Germinal center (tissue), 1 donor: ENCODE data around the gene GLYAT.
"Not testable (repeated sequence)": the region's sequence is repeated elsewhere in the genome, so short reads cannot be mapped to it uniquely, and the experiment has no call there.

ENCODE experiments used
- DNase-seq: peaks from one replicate; pipeline ENCODE4 v3.0.0; 2012; ENCODE audit warnings: mixed read lengths, low spot score

Gene GLYAT

GRCh38 chr11:58742981-58743880 is 11.5 kb upstream of the GLYAT start:
- no peak for DNase-seq

DNA sequence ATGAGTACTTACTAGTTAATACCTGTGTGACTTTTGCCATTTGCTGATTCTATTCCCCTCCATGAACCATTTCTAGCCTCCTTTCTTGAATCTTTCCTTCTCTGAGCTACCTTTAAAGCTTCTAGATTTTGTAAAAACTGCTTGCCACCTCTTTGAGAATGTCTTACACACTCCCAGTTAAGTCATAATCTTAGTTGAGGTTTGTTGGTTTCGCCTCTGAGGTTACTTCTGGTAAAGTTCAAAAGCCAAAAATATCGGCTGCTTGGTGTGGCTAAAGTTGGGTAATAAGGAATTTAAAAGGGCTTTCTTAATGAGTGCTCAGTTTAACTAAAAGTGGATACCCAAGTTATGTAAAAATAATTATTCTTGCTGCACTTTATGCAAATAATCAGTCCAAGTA is 10.4 kb upstream of the GLYAT start:
- no peak for DNase-seq

- no peak for DNase-seq
Observed at GRCh38 chr11:58741127-58741526, 9.4 kb upstream of the GLYAT start.

- no peak for DNase-seq
Observed at GRCh38 chr11:58740447-58740846, 8.7 kb upstream of the GLYAT start.

- no peak for DNase-seq
Observed at GRCh38 chr11:58739725-58740430, 8.1 kb upstream of the GLYAT start.

- DNase-seq: no peak
Observed at GRCh38 chr11:58734681-58735490, 3.1 kb upstream of the GLYAT start.

DNA sequence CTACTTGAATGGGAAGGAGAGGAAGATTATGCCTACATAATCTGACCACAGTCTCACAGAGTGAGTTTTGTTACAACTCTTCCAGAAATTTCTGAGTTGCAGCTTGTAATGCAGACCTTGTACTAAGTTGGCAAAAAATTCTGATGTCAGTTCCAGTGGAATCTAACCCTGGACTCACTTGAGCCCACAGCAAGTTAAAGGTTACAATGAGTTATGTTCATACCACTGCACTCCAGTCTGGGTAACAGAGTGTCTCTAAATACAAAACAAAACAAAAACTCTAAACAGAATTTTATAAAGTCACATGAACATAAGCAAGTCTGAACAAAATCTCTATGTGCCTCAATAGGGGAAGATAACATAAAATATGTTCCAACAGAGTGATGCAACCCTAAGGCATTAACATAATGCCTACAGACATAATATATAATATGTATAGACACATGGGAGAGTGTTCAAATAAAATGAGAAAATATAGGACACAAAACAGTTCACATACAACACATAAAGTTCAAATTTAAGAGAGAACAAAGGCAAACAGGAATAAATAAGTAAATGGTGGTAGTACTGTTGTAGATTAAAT is 1.1 kb downstream of the GLYAT start:
- no peak for DNase-seq

GRCh38 chr11:58727415-58727797 is 4.3 kb downstream of the GLYAT start:
- DNase-seq: no peak

DNA sequence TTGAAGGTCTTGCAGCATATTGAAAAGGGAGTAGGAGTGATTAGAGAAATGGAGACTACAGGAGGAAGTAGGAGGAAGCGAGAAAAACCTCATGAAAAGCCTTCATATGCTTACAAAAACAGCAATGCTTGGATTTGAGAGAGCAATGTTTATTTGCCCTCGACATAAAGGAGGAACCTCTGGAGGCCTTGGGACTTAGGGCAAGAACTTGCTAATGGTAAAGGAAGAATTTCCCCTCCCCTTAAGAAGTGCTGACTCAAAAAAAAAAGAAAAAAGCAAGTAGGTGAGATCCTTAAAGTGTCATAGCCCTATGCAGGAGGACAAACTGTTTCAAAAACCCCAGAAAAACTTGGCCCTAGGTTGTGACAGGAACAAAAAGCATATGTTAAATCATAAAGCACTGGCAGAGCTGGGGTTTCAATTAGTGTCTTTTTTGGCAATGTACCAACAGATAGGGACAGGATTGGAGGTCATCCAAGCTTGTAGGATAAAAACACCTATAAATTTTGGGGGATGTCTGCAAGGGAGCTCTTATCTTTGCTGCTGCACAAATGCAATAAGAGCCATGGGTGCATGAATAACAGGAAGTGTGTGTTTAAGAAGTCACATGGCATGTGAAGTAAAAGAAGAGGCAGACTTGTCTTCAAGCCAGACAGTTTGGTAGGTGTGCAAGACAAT is 4.9 kb downstream of the GLYAT start:
- no peak for DNase-seq

- no peak for DNase-seq
Observed at GRCh38 chr11:58719406-58720117, 12.2 kb downstream of the GLYAT start.

DNA sequence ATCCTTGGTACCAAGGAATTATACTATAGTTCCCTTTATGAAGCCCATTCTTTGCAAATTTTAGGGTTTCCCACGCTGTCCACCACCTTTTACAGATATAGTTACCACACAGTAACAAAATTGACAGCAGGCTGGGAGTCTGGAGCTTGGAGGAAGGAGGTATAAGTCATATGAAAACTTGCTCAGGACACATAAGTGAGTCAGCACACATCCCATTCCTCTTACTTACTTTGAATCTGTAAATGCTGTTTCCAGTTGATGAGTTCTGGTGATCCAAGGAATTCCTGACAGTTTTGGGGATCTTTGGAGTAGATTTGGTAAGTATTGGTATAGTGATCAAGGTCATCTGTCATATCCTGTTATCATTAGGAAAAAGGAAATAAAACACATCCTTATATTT is 19.2 kb downstream of the GLYAT start:
- no peak for DNase-seq

DNA sequence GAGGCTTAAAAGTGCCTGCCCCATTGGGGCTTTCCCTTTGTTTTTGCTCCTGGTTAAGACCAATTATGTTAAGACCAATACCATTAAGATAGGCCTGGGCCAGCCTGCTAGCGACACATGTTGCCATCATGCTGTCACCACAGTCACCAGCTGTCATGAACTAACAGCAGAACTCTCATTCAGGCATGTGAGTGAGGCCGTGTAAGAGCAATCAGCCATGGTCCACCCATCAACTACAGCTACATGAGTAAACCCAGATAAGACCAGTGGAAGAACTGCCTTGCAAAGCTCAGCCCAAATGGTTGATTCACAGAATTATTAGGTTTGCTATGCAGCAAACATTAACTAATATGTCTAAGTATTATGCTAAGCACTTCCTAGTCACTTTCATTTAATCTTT is 19.9 kb downstream of the GLYAT start:
- DNase-seq: no peak

DNA sequence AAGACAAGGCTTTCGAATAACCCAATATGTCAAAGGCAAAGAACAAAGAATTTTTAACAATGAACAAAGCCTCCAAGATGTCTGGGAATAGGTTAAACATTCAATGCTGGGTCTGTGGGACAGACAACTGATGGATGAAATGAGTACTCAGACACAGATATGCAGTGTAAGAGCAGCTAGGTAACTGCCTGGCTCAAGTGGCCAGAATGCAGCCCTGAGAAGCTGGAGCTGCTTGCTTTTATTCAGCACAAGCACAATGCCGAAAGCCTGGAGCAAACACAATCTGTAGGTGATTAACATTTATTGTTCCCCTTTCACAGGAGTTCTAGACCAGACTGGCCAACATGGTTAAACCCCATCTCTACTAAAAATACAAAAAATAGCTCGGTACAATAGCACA is 24.0 kb downstream of the GLYAT start:
- DNase-seq: no peak

GRCh38 chr11:58696825-58697224 is 34.9 kb downstream of the GLYAT start:
- DNase-seq: not testable (repeated sequence)

DNA sequence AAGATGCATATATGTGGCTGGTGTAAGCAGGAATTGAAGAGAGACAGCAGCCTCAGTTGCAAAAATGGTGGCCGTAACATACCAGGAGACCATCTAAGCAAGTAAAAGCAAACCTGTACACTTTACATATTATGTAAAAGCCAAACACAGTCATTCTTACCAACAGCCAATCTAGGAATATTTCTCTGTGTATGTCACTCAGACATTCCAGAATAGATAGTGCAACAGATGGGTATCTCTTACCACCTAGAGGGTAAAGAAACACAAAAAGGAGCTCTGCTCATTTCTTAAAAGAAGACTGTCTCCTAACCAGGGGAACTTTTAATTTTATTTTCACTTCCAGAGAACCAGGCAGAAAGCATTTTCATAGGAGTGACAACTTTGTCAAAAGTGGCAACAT is 38.7 kb downstream of the GLYAT start:
- DNase-seq: no peak

DNA sequence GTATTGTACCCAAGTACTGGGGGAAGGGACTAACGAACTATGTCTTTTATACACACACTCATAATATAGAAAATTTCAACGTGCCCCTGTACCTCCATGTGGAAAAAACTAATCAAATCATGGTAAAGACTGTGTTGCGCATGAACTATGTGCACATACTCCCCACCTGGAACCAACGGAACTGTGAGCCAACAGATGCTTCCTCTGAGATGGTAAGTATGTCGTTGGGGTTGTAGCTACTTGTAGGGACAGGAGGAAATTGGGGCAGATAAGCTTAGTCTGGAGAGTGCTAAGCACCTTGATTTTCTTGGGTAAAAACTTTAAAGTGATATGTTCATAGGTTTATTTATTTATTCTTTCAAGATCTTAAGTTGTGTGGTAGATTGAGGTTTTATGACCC is 40.1 kb downstream of the GLYAT start:
- no peak for DNase-seq

- DNase-seq: no peak
Observed at GRCh38 chr11:58688789-58689503, 42.8 kb downstream of the GLYAT start.

- DNase-seq: no peak
Observed at GRCh38 chr11:58685973-58686722, 45.6 kb downstream of the GLYAT start.

GRCh38 chr11:58682660-58683059 is 49.1 kb downstream of the GLYAT start:
- DNase-seq: not testable (repeated sequence)

GRCh38 chr11:58677536-58677935 is 54.2 kb downstream of the GLYAT start:
- DNase-seq: not testable (repeated sequence)
